Thyroid gland (tissue), 4 donors: ENCODE results near the gene GFRA1.

Experiments used
- POLR2A ChIP-seq, 2 donors: fragments of 450-650 bp; IDR thresholded peaks; one replicate each; pipeline ENCODE4 v1.6.1; 2017; ENCODE audit warnings: antibody characterized with exemption in 2 of 2, mild to moderate bottlenecking in 2 of 2, moderate library complexity in 1 of 2
- TF ChIP-seq, protein P1 (sequence below), 6 experiments: fragments of 200-600 bp in 3 of 6; fragments of 450-650 bp in 3 of 6; sonication (generic) in 3 of 6; IDR thresholded peaks; one replicate each; pipeline ENCODE4 v1.5.1; 2016 to 2019; ENCODE audit warnings: antibody characterized with exemption in 6 of 6, mild to moderate bottlenecking in 2 of 6, inconsistent platforms in 1 of 6, moderate library complexity in 1 of 6

DNA sequence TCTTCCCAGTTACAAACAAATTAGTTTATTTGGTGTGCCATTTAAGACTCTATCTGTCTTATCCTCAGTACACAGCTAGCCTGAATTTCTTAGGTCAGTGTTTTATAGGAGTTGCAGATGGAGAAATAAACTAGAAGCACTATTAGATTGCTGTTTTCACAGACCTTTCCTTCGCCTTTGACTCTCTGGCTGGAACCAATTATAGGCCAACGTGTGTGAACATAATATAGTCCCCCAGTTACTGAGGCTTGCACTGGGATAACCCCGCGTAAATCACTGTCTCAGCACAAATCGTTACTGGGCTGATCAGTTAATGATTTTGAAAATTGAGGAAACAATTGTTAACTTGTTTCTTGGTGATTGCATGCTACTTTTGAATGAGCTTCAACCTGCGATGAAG lies 233.4 kb downstream of the GFRA1 start:
- TF ChIP-seq, protein P1, sequence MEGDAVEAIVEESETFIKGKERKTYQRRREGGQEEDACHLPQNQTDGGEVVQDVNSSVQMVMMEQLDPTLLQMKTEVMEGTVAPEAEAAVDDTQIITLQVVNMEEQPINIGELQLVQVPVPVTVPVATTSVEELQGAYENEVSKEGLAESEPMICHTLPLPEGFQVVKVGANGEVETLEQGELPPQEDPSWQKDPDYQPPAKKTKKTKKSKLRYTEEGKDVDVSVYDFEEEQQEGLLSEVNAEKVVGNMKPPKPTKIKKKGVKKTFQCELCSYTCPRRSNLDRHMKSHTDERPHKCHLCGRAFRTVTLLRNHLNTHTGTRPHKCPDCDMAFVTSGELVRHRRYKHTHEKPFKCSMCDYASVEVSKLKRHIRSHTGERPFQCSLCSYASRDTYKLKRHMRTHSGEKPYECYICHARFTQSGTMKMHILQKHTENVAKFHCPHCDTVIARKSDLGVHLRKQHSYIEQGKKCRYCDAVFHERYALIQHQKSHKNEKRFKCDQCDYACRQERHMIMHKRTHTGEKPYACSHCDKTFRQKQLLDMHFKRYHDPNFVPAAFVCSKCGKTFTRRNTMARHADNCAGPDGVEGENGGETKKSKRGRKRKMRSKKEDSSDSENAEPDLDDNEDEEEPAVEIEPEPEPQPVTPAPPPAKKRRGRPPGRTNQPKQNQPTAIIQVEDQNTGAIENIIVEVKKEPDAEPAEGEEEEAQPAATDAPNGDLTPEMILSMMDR (IDR thresholded peaks at IDR 0.05), result no peak
- no peak for TF ChIP-seq POLR2A (IDR thresholded peaks at IDR 0.05)
